ENCODE results near the gene IRX1.

GRCh38 chr5:3634061-3634460 lies 38.4 kb downstream of the IRX1 start:
- TF ChIP-seq CTCF (IDR thresholded peaks at IDR 0.05) = no peak
- no peak for TF ChIP-seq POLR2A (IDR thresholded peaks at IDR 0.05)
